Nephron (organoid): ENCODE data around the gene ZBTB49.

Experiments
- H3K27ac Mint-ChIP-seq, 3 experiments: 2 replicates each; pipeline ENCODE4 v1.8.0; 2020; ENCODE audit warnings: mixed read lengths in 3 of 3, mild to moderate bottlenecking in 2 of 3, moderate library complexity in 1 of 3
- H3K27me3 Mint-ChIP-seq: 2 replicates; pipeline ENCODE4 v1.8.0; 2021; ENCODE audit warnings: low read depth, mild to moderate bottlenecking, moderate library complexity, mixed read lengths
- H3K36me3 Mint-ChIP-seq: 2 replicates; pipeline ENCODE4 v1.8.0; 2020; ENCODE audit warnings: low read depth, mixed read lengths
- H3K4me1 Mint-ChIP-seq: 2 replicates; pipeline ENCODE4 v1.8.0; 2020; ENCODE audit warnings: mixed read lengths
- H3K4me3 Mint-ChIP-seq, 3 experiments: 2 replicates each; pipeline ENCODE4 v1.8.0; 2020; ENCODE audit warnings: mild to moderate bottlenecking in 3 of 3, mixed read lengths in 3 of 3, moderate library complexity in 2 of 3
- H3K9me3 Mint-ChIP-seq: 2 replicates; pipeline ENCODE4 v1.8.0; 2020; ENCODE audit warnings: mixed read lengths
- TF ChIP-seq, protein P1 (sequence below), 3 experiments: fragments of 200-600 bp; sonication (generic); IDR thresholded peaks; one replicate each; pipeline ENCODE4 v1.5.0; 2021; ENCODE audit warnings: antibody characterized with exemption in 3 of 3; ENCODE audit not compliant: unreplicated experiment in 3 of 3

The ZBTB49 gene

GRCh38 chr4:4329496-4329895, 39.4 kb downstream of the ZBTB49 start:
- H3K36me3 Mint-ChIP-seq: no peaks in the 10 kb centered on the region

DNA sequence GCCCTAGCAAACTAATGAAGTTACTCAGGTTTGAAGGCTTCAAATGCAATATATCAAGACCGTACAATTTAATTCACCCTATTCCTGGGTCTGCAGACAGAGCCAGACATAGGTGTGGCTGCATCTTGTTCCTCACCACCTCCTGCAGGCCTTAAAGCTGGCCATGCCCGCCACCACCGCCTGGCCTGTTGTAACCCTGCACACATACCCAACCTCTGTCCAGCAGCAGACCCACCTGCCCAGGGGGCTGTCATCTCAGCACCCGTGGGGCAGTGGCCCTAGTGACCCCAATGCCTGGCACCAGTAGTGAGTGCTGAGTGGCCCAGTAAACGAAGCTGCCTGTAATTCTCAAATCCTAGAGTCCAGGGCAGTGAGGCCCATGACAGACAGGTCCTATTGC, 40.7 kb downstream of the ZBTB49 start:
- TF ChIP-seq, protein P1, sequence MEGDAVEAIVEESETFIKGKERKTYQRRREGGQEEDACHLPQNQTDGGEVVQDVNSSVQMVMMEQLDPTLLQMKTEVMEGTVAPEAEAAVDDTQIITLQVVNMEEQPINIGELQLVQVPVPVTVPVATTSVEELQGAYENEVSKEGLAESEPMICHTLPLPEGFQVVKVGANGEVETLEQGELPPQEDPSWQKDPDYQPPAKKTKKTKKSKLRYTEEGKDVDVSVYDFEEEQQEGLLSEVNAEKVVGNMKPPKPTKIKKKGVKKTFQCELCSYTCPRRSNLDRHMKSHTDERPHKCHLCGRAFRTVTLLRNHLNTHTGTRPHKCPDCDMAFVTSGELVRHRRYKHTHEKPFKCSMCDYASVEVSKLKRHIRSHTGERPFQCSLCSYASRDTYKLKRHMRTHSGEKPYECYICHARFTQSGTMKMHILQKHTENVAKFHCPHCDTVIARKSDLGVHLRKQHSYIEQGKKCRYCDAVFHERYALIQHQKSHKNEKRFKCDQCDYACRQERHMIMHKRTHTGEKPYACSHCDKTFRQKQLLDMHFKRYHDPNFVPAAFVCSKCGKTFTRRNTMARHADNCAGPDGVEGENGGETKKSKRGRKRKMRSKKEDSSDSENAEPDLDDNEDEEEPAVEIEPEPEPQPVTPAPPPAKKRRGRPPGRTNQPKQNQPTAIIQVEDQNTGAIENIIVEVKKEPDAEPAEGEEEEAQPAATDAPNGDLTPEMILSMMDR (IDR thresholded peaks at IDR 0.05; ENCODE audit: unreplicated experiment in 3 of 3): no peak
- no peaks in the 10 kb centered on the region for H3K4me1 Mint-ChIP-seq
- no peaks in the 10 kb centered on the region for H3K36me3 Mint-ChIP-seq
- no peak overlapping the region for H3K4me3 Mint-ChIP-seq
- H3K9me3 Mint-ChIP-seq: no peaks in the 10 kb centered on the region
- H3K27me3 Mint-ChIP-seq: peaks cover 13% of the 10 kb centered on the region
- no peak overlapping the region for H3K27ac Mint-ChIP-seq

More at GRCh38 chr4:4329496-4329895, 39.4 kb downstream of the ZBTB49 start:
- no peak overlapping the region for H3K27ac Mint-ChIP-seq
- no peaks in the 10 kb centered on the region for H3K9me3 Mint-ChIP-seq
- peaks cover 2% of the 10 kb centered on the region for H3K4me1 Mint-ChIP-seq
- peaks cover 10% of the 10 kb centered on the region for H3K27me3 Mint-ChIP-seq
- H3K4me3 Mint-ChIP-seq: no peak overlapping the region
- TF ChIP-seq, protein P1 (IDR thresholded peaks at IDR 0.05; ENCODE audit: unreplicated experiment in 3 of 3): no peak

- H3K4me1 Mint-ChIP-seq: no peaks in the 10 kb centered on the region
- TF ChIP-seq, protein P1 (IDR thresholded peaks at IDR 0.05; ENCODE audit: unreplicated experiment in 3 of 3): no peak
- no peaks in the 10 kb centered on the region for H3K9me3 Mint-ChIP-seq
- no peaks in the 10 kb centered on the region for H3K36me3 Mint-ChIP-seq
- H3K27ac Mint-ChIP-seq: no peak overlapping the region
- no peak overlapping the region for H3K4me3 Mint-ChIP-seq
- peaks cover 23% of the 10 kb centered on the region for H3K27me3 Mint-ChIP-seq
Observed at GRCh38 chr4:4332529-4332928, 42.5 kb downstream of the ZBTB49 start.

DNA sequence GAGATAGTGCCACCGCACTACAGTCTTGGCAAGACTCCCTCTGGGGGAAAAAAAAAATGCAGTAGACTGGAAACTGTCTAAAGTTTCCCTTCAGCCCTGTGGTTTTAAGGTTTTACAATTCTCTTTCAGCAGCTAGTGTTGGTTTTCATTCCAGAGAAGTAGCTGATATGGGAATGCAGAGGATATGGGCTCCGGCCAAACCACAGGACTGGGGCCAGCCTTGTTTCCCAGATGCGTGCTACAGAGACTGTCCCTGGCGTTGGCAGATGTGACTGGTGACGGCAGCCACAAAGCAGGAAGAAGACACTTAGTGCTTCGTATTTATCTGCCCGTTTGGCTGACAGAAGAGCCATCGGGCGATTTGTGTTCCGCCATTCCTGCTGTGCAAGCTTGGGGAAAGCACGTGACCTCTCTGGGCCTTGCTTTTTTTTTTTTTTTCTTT, 43.2 kb downstream of the ZBTB49 start:
- Mint-ChIP-seq H3K9me3 (no peaks in the 10 kb centered on the region), H3K27me3 (peaks cover 30% of the 10 kb centered on the region), H3K36me3 (no peaks in the 10 kb centered on the region), H3K4me1 (no peaks in the 10 kb centered on the region), H3K27ac (no peak overlapping the region), H3K4me3 (no peak overlapping the region)
- TF ChIP-seq, protein P1 (IDR thresholded peaks at IDR 0.05; ENCODE audit: unreplicated experiment in 3 of 3): no peak

GRCh38 chr4:4334798-4335520, 44.9 kb downstream of the ZBTB49 start:
- Mint-ChIP-seq H3K27ac (no peak overlapping the region), H3K36me3 (no peaks in the 10 kb centered on the region), H3K4me3 (no peak overlapping the region), H3K9me3 (no peaks in the 10 kb centered on the region), H3K4me1 (no peaks in the 10 kb centered on the region), H3K27me3 (peaks cover 35% of the 10 kb centered on the region)
- TF ChIP-seq, protein P1 (IDR thresholded peaks at IDR 0.05; ENCODE audit: unreplicated experiment in 3 of 3): peak; percentile 78 to 86 (median 80)
